Endothelial cell of umbilical vein (primary cell): ENCODE measurements around the gene S100A4. TPM values are rescaled to one million over a fixed set of nuclear protein-coding genes. Genes with fewer than 3 reads are reported as not detected.

Experiments
- BruUV-seq: library from RNA; stranded (reverse); fragments of 400-500 nt; replicated peaks from 2 replicates; lab custom pipeline; 2021; lab: Mats Ljungman, UMichigan
- CTCF ChIA-PET: fragments of 300-600, 350-600 bp; sonication (Branson Sonifier 250); formaldehyde crosslinking; loops from one replicate; lab custom pipeline; 2021; ENCODE audit warnings: antibody characterized with exemption, inconsistent platforms; lab: Charles Lee
- POLR2A ChIA-PET: fragments of 300-600, 350-600 bp; sonication (Branson Sonifier 250); formaldehyde crosslinking; loops from one replicate; lab custom pipeline; 2021; ENCODE audit warnings: antibody characterized with exemption, inconsistent platforms; lab: Charles Lee
- DNase-seq: peaks from one replicate; pipeline ENCODE4 v3.0.0-alpha.2; 2011; ENCODE audit warnings: low read depth, low spot score
- FAIRE-seq: peaks from 2 replicates; lab custom pipeline; 2011; peaks lifted over from hg19 to GRCh38; lab: Jason Lieb, UNC
- H2AFZ ChIP-seq: 2 replicates; pipeline ENCODE4 v1.6.0; 2012; ENCODE audit warnings: low read depth, low read length, control low read depth, inconsistent platforms
- H3K27ac ChIP-seq: 2 replicates; pipeline ENCODE4 v1.5.1; 2011; ENCODE audit warnings: low read depth, mild to moderate bottlenecking, control low read depth, low read length, moderate library complexity; ENCODE audit not compliant: insufficient read depth
- H3K27me3 ChIP-seq, 2 experiments: 2 replicates each; pipeline versions ENCODE4 v1.6.0 to v1.6.1; 2011; ENCODE audit warnings: low read length in 2 of 2, mixed read lengths in 1 of 2; ENCODE audit not compliant: control insufficient read depth in 2 of 2, insufficient read depth in 2 of 2
- H3K36me3 ChIP-seq, 2 experiments: 2 replicates in 1 of 2; 3 replicates in 1 of 2; pipeline ENCODE4 v1.5.1; 2011; ENCODE audit warnings: low read length in 2 of 2, mild to moderate bottlenecking in 1 of 2, moderate library complexity in 1 of 2; ENCODE audit not compliant: control insufficient read depth in 2 of 2, insufficient read depth in 2 of 2; ENCODE audit errors: extremely low read depth in 1 of 2
- H3K4me1 ChIP-seq: 3 replicates; pipeline ENCODE4 v1.5.1; 2011; ENCODE audit warnings: mild to moderate bottlenecking, low read length; ENCODE audit not compliant: control insufficient read depth, insufficient read depth; ENCODE audit errors: extremely low read depth
- H3K4me2 ChIP-seq: 2 replicates; pipeline ENCODE4 v1.6.1; 2011; ENCODE audit warnings: low read length, control low read depth, mixed read lengths; ENCODE audit not compliant: insufficient read depth
- H3K4me3 ChIP-seq, 3 experiments: fragments of 200-600 bp in 1 of 3; sonication (generic), shearing (Covaris generic) in 1 of 3; replicated peaks in 1 of 3; 2 replicates each; pipeline ENCODE4 v1.5.1; 2011 to 2016; ENCODE audit warnings: control low read depth in 3 of 3, low read length in 3 of 3, mild to moderate bottlenecking in 2 of 3, inconsistent platforms in 1 of 3, low read depth in 1 of 3, moderate library complexity in 1 of 3; ENCODE audit not compliant: insufficient read depth in 1 of 3
- H3K79me2 ChIP-seq: 2 replicates; pipeline ENCODE4 v1.6.0; 2012; ENCODE audit warnings: low read length, inconsistent platforms; ENCODE audit not compliant: control insufficient read depth, insufficient read depth
- H3K9ac ChIP-seq: replicated peaks from 2 replicates; pipeline ENCODE3; 2011; ENCODE audit warnings: low read length, control low read depth; ENCODE audit not compliant: insufficient read depth; ENCODE audit errors: extremely low read depth
- H3K9me1 ChIP-seq: replicated peaks from 3 replicates; pipeline ENCODE4 v1.6.0; 2011; ENCODE audit warnings: mild to moderate bottlenecking, low read length; ENCODE audit not compliant: control insufficient read depth, insufficient read depth; ENCODE audit errors: extremely low read depth
- H3K9me3 ChIP-seq: replicated peaks from 2 replicates; pipeline ENCODE4 v1.5.1; 2012; ENCODE audit warnings: low read length, inconsistent platforms; ENCODE audit not compliant: control insufficient read depth, insufficient read depth
- H4K20me1 ChIP-seq: replicated peaks from 2 replicates; pipeline ENCODE3; 2011; ENCODE audit warnings: mild to moderate bottlenecking, low read length; ENCODE audit not compliant: control insufficient read depth, insufficient read depth; ENCODE audit errors: extremely low read depth
- CTCF ChIP-seq, 2 donors: IDR thresholded peaks; 1 replicate in 1 of 2; 2 replicates in 1 of 2; pipeline ENCODE4 v1.5.1; 2011; ENCODE audit warnings: low read length in 2 of 2, mild to moderate bottlenecking in 2 of 2, moderate library complexity in 2 of 2, control low read depth in 1 of 2, inconsistent platforms in 1 of 2, low read depth in 1 of 2; ENCODE audit not compliant: insufficient read depth in 1 of 2; ENCODE audit errors: extremely low read depth in 1 of 2
- EZH2 ChIP-seq: IDR thresholded peaks from 2 replicates; pipeline ENCODE4 v1.6.1; 2012; ENCODE audit warnings: borderline replicate concordance, low read depth, mild to moderate bottlenecking, moderate library complexity, low read length, inconsistent platforms; ENCODE audit not compliant: severe bottlenecking
- FOS ChIP-seq: IDR thresholded peaks from 2 replicates; pipeline ENCODE4 v1.6.1; 2011; ENCODE audit warnings: mild to moderate bottlenecking, low read length, moderate library complexity, borderline replicate concordance; ENCODE audit not compliant: insufficient read depth
- GATA2 ChIP-seq: IDR thresholded peaks from 2 replicates; pipeline ENCODE4 v1.7.0; 2011; ENCODE audit warnings: low read depth, mild to moderate bottlenecking, moderate library complexity, mixed read lengths, low read length; ENCODE audit not compliant: insufficient read length, insufficient read depth
- JUN ChIP-seq: IDR thresholded peaks from 2 replicates; pipeline ENCODE4 v1.6.1; 2011; ENCODE audit warnings: borderline replicate concordance, low read depth; ENCODE audit not compliant: insufficient read length, insufficient read depth
- MAX ChIP-seq: IDR thresholded peaks from 2 replicates; pipeline ENCODE4 v1.6.1; 2011; ENCODE audit not compliant: insufficient read depth, insufficient read length
- MYC ChIP-seq: IDR thresholded peaks from one replicate; pipeline ENCODE4 v1.6.1; 2011; ENCODE audit warnings: mild to moderate bottlenecking, low read depth, low read length
- POLR2A ChIP-seq: IDR thresholded peaks from 2 replicates; pipeline ENCODE4 v1.6.1; 2012; ENCODE audit warnings: low read depth, mild to moderate bottlenecking, control low read depth, low read length
- POLR2AphosphoS5 ChIP-seq: IDR thresholded peaks from 2 replicates; pipeline ENCODE4 v1.6.1; 2012; ENCODE audit warnings: low read depth, mild to moderate bottlenecking, control low read depth, low read length, moderate library complexity; ENCODE audit not compliant: insufficient read depth
- dilution Hi-C: fragments of 300-500 bp; cut with MboI; formaldehyde crosslinking; loops from one replicate; pipeline ENCODE4 v1.15.0; 2019; ENCODE audit warnings: low sequenced_read_pairs; ENCODE audit not compliant: extremely low pct_ligation_motif_present
- intact Hi-C: fragments of 100-400 bp; cut with micrococcal nuclease; formaldehyde crosslinking; loops from one replicate; pipeline ENCODE4 v1.10.0; 2022
- polyA plus RNA-seq, 4 experiments: library from polyadenylated mRNA; depleted of rRNA in 3 of 4; stranded (reverse) in 3 of 4; unstranded in 1 of 4; fragments of >200 nt; gene quantifications; 2 replicates each; pipeline versions ENCODE4 v1.2.1 to v1.2.3, GENCODE V29; 2011 to 2012; ENCODE audit warnings: missing spikeins in 1 of 4
- total RNA-seq: library from RNA; stranded (reverse); gene quantifications from 2 replicates; pipeline ENCODE4 v1.2.3, GENCODE V29; 2021

The S100A4 gene
- total and polyA plus RNA-seq, 2 donors (not counting 3 experiments of a cell fraction or from before 2014, with no cell fraction given), result 1.1 TPM; not detected in 1

GRCh38 chr1:153503766-153504165, 41.8 kb downstream of the S100A4 start:
- Histone ChIP-seq H2AFZ (no peak overlapping the region), H3K36me3 (no peaks in the 10 kb centered on the region), H3K4me1 (no peaks in the 10 kb centered on the region), H3K79me2 (no peaks in the 10 kb centered on the region), H3K4me2 (no peak overlapping the region), H3K27ac (no peak overlapping the region), H3K9me3 (no peaks in the 10 kb centered on the region), H3K27me3 (peaks cover 3 to 5% of the 10 kb centered on the region in 2 experiments), H3K4me3 (no peak overlapping the region), H3K9ac (no peak overlapping the region), H4K20me1 (no peaks in the 10 kb centered on the region), H3K9me1 (no peaks in the 10 kb centered on the region)
- intact Hi-C loops (no loop called here), dilution Hi-C loops (no loop called here)
- DNase-seq (no peak), FAIRE-seq (no peak)
- POLR2A ChIA-PET, result no interaction called here
- no TSS peak for BruUV-seq
- CTCF ChIA-PET, result interaction anchor here (0.6 to 0.9 kb wide), 2 partner anchors 8 to 9 kb away, joined by 3 read pairs; no protein-coding TSS in a partner anchor
- TF ChIP-seq JUN, result no peak
- TF ChIP-seq POLR2A, result no peak
- TF ChIP-seq GATA2, result no peak
- TF ChIP-seq POLR2AphosphoS5, result no peak
- no peak for TF ChIP-seq MYC
- TF ChIP-seq EZH2, result no peak
- TF ChIP-seq CTCF (IDR thresholded peaks at IDR 0.05; ENCODE audit: extremely low read depth in 1 of 2, insufficient read depth in 1 of 2, low read depth in 1 of 2, low read length in 2 of 2), result no peak
- TF ChIP-seq MAX, result no peak
- TF ChIP-seq FOS, result no peak
